Neural progenitor cell (in vitro differentiated cells): Measurements from ENCODE around the gene RAI1. TPM values are rescaled to one million over a fixed set of nuclear protein-coding genes. Genes with fewer than 3 reads are reported as not detected.

Experiments
- DNase-seq: peaks from one replicate; pipeline ENCODE4 v3.0.0-alpha.2; 2016; ENCODE audit warnings: low spot score
- H2AFZ ChIP-seq: fragments of 200-600 bp; sonication (generic); replicated peaks from 2 replicates; pipeline ENCODE4 v1.6.1; 2016; ENCODE audit warnings: antibody characterized with exemption
- H3F3A ChIP-seq: fragments of 200-600 bp; sonication (generic); 2 replicates; pipeline ENCODE4 v1.6.1; 2016; ENCODE audit warnings: antibody characterized with exemption, low read depth
- H3K27ac ChIP-seq: fragments of 200-600 bp; sonication (generic); 2 replicates; pipeline ENCODE4 v1.5.1; 2016; ENCODE audit warnings: mild to moderate bottlenecking
- H3K27me3 ChIP-seq: fragments of 200-600 bp; sonication (generic); 2 replicates; pipeline ENCODE4 v1.6.1; 2016; ENCODE audit warnings: mild to moderate bottlenecking, moderate library complexity
- H3K36me3 ChIP-seq: fragments of 200-600 bp; sonication (generic); 2 replicates; pipeline ENCODE4 v1.5.1; 2016
- H3K4me1 ChIP-seq: fragments of 200-600 bp; sonication (generic); 2 replicates; pipeline ENCODE4 v1.6.1; 2016; ENCODE audit warnings: mixed run types
- H3K4me2 ChIP-seq: fragments of 200-600 bp; sonication (generic); 2 replicates; pipeline ENCODE4 v1.6.1; 2016
- H3K4me3 ChIP-seq: fragments of 200-600 bp; sonication (generic); 2 replicates; pipeline ENCODE4 v1.5.1; 2016
- H3K79me2 ChIP-seq: fragments of 200-600 bp; sonication (generic); 2 replicates; pipeline ENCODE4 v1.6.1; 2016; ENCODE audit warnings: low read depth
- H3K9ac ChIP-seq: fragments of 200-600 bp; sonication (generic); 2 replicates; pipeline ENCODE4 v1.6.1; 2016
- H3K9me3 ChIP-seq: fragments of 200-600 bp; sonication (generic); 2 replicates; pipeline ENCODE4 v1.5.1; 2016; ENCODE audit warnings: low read depth
- H4K20me1 ChIP-seq: fragments of 200-600 bp; sonication (generic); 2 replicates; pipeline ENCODE4 v1.6.1; 2016; ENCODE audit warnings: low read depth
- H3K27ac Mint-ChIP-seq: 3 replicates; pipeline ENCODE4 v1.8.0; 2021; ENCODE audit warnings: mixed read lengths
- H3K27me3 Mint-ChIP-seq: 2 replicates; pipeline ENCODE4 v1.8.0; 2022; ENCODE audit warnings: low read depth, mild to moderate bottlenecking, inconsistent platforms, moderate library complexity, mixed read lengths; ENCODE audit not compliant: insufficient read depth
- H3K36me3 Mint-ChIP-seq: 3 replicates; pipeline ENCODE4 v1.8.0; 2021; ENCODE audit warnings: mixed read lengths
- H3K4me1 Mint-ChIP-seq: 3 replicates; pipeline ENCODE4 v1.8.0; 2021; ENCODE audit warnings: mixed read lengths
- H3K4me3 Mint-ChIP-seq: 3 replicates; pipeline ENCODE4 v1.8.0; 2021; ENCODE audit warnings: mild to moderate bottlenecking, moderate library complexity, mixed read lengths
- H3K9me3 Mint-ChIP-seq: 3 replicates; pipeline ENCODE4 v1.8.0; 2020; ENCODE audit warnings: mixed read lengths
- EZH2 ChIP-seq: fragments of 200-600 bp; sonication (generic); IDR thresholded peaks from 2 replicates; pipeline ENCODE4 v1.6.1; 2017; ENCODE audit warnings: antibody characterized with exemption, mild to moderate bottlenecking, moderate library complexity
- EZH2phosphoT487 ChIP-seq: fragments of 200-600 bp; sonication (generic); IDR thresholded peaks from 2 replicates; pipeline ENCODE4 v1.6.1; 2017; ENCODE audit warnings: antibody characterized with exemption
- total RNA-seq: library from RNA; depleted of rRNA; stranded (reverse); fragments of >200 nt; gene quantifications from 2 replicates; pipeline ENCODE4 v1.2.3, GENCODE V29; 2015; ENCODE audit warnings: low replicate concordance
- TF ChIP-seq, protein P1 (sequence below): fragments of 200-600 bp; sonication (generic); IDR thresholded peaks from 2 replicates; pipeline ENCODE4 v1.5.1; 2017; ENCODE audit warnings: antibody characterized with exemption, mild to moderate bottlenecking

The RAI1 gene
- total RNA-seq, 1 donor from 2014 or later: 27.4 TPM

DNA sequence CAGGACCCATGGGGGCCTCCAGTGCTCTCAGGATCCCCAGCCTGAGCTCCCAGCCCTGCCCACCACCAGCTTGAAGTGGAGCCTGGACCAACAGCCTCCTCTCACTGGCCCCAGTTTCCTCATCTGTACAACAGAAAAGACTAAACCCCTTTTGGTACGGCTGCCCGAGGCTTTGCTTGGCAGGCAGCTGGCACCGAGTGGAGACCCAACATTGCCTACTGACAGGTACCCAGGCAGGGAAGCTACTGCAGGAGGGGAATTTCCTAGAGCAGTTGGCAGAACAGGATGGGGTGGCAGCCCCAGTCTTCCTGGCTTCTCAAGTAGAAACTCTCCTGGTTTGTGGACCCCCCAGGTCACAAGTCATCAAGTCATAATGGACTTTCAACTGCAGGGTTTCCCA is 141.4 kb downstream of the RAI1 start:
- peaks cover 25% of the 10 kb centered on the region for H3F3A ChIP-seq
- H3K36me3 ChIP-seq: no peaks in the 10 kb centered on the region
- peak overlapping the region; percentile 59 for H3K4me3 ChIP-seq
- no peaks in the 10 kb centered on the region for H3K9me3 Mint-ChIP-seq
- H3K36me3 Mint-ChIP-seq: peaks cover 10% of the 10 kb centered on the region
- H3K27me3 Mint-ChIP-seq: peaks cover 3% of the 10 kb centered on the region
- TF ChIP-seq, protein P1, sequence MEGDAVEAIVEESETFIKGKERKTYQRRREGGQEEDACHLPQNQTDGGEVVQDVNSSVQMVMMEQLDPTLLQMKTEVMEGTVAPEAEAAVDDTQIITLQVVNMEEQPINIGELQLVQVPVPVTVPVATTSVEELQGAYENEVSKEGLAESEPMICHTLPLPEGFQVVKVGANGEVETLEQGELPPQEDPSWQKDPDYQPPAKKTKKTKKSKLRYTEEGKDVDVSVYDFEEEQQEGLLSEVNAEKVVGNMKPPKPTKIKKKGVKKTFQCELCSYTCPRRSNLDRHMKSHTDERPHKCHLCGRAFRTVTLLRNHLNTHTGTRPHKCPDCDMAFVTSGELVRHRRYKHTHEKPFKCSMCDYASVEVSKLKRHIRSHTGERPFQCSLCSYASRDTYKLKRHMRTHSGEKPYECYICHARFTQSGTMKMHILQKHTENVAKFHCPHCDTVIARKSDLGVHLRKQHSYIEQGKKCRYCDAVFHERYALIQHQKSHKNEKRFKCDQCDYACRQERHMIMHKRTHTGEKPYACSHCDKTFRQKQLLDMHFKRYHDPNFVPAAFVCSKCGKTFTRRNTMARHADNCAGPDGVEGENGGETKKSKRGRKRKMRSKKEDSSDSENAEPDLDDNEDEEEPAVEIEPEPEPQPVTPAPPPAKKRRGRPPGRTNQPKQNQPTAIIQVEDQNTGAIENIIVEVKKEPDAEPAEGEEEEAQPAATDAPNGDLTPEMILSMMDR: no peak
- no peak for TF ChIP-seq EZH2phosphoT487
- TF ChIP-seq EZH2: no peak
- H3K27ac ChIP-seq: no peak overlapping the region
- H3K27ac Mint-ChIP-seq: no peak overlapping the region
- H3K4me3 Mint-ChIP-seq: peak overlapping the region; percentile 79
- no peak for DNase-seq
- H4K20me1 ChIP-seq: peaks cover 85% of the 10 kb centered on the region
- H3K27me3 ChIP-seq: no peaks in the 10 kb centered on the region
- H3K4me1 Mint-ChIP-seq: peaks cover 71% of the 10 kb centered on the region
- peaks cover 41% of the 10 kb centered on the region for H3K4me1 ChIP-seq
- H3K9ac ChIP-seq: no peak overlapping the region
- H3K4me2 ChIP-seq: peak overlapping the region; percentile 92
- no peaks in the 10 kb centered on the region for H3K9me3 ChIP-seq
- H3K79me2 ChIP-seq: peaks cover 65% of the 10 kb centered on the region
- no peak overlapping the region for H2AFZ ChIP-seq

DNA sequence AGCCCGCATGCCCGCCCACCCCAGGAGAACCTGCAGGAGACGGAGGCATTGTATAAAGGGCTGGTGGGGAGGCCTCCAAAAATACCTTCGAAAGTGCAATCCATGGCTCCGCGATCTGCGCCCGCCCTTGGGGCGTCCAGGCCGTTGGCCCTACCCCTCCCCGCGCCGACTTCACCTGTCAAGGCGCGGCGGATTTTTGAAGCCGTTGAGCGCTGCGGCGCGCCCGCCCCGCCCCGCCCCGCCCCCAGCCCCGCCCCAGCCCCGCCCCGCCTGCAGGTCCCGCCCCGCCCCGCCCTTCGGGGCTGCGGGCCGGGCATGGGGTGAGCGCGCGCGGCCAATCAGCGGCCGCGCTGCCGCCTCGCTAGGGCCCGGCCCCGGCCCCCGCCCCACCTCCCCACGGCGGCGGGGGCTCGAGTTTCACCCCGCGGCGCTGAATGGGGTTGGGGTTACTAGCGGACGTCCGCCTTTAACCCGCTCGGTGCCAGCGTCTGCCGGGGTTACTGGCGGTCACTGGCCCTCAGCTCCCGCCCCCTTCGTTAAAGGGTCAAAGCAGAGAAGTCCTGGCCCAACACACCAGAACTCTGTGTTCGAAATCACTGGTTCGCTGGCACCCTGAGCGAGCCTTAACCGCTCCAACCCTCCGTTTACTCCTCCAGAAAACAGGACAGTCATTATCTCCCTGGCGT is 142.3 kb downstream of the RAI1 start:
- peaks cover 3% of the 10 kb centered on the region for H3K27me3 Mint-ChIP-seq
- H3K36me3 Mint-ChIP-seq: peaks cover 7% of the 10 kb centered on the region
- Histone ChIP-seq H3K4me2 (peak overlapping the region; percentile 92), H3K79me2 (peaks cover 74% of the 10 kb centered on the region), H3K4me1 (peaks cover 41% of the 10 kb centered on the region), H3K9me3 (no peaks in the 10 kb centered on the region), H4K20me1 (peaks cover 87% of the 10 kb centered on the region), H3K36me3 (no peaks in the 10 kb centered on the region), H2AFZ (no peak overlapping the region), H3K27me3 (no peaks in the 10 kb centered on the region), H3K9ac (no peak overlapping the region), H3K4me3 (peak overlapping the region; percentile 59), H3K27ac (peak overlapping the region; percentile 89), H3F3A (peaks cover 25% of the 10 kb centered on the region)
- H3K27ac Mint-ChIP-seq: peak overlapping the region; percentile 59
- H3K9me3 Mint-ChIP-seq: no peaks in the 10 kb centered on the region
- peak; percentile 99 for DNase-seq
- TF ChIP-seq EZH2 (no peak), EZH2phosphoT487 (no peak)
- TF ChIP-seq, protein P1: no peak
- peaks cover 75% of the 10 kb centered on the region for H3K4me1 Mint-ChIP-seq
- H3K4me3 Mint-ChIP-seq: peak overlapping the region; percentile 80

DNA sequence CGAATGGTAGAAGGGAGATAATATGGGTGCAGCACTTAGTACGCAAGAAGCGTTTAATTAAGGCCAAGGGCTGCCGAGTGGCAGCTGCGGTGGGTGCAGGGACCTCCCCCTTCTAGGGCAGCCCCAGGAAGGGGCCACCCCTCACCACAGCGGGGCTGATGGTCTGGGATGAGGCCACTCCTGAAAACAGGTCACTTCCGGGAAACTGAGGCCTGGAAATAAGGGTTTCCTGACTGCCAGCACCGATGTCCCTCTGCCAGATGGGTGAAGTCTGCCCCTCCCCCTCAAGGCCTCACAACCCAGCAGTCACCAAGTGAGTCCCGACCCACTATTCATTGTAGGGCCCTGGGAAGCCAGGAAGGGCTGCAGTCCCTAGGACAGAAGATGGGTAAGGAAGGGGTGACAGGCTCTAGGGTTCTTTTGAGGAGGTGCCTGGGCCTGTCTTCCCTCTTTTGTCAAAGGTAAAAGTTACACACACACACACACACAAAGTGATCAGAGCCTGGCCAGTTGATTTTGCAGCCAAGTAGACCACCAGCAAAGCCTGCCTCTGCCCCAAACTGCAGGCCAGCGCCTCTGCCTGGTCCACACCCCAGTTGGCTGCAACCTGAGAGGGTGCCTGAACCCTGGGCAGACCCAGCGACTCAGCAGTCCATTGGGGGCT is 143.0 kb downstream of the RAI1 start:
- Histone ChIP-seq H3K9me3 (no peaks in the 10 kb centered on the region), H3K27me3 (no peaks in the 10 kb centered on the region), H3K4me2 (peak overlapping the region; percentile 71), H3K27ac (peak overlapping the region; percentile 89), H2AFZ (no peak overlapping the region), H4K20me1 (peaks cover 90% of the 10 kb centered on the region), H3K36me3 (no peaks in the 10 kb centered on the region), H3K4me3 (peak overlapping the region; percentile 25), H3K79me2 (peaks cover 80% of the 10 kb centered on the region), H3F3A (peaks cover 25% of the 10 kb centered on the region), H3K9ac (no peak overlapping the region), H3K4me1 (peaks cover 41% of the 10 kb centered on the region)
- Mint-ChIP-seq H3K36me3 (peaks cover 3% of the 10 kb centered on the region), H3K9me3 (no peaks in the 10 kb centered on the region), H3K4me1 (peaks cover 73% of the 10 kb centered on the region), H3K27ac (peak overlapping the region; percentile 94), H3K27me3 (peaks cover 3% of the 10 kb centered on the region), H3K4me3 (peak overlapping the region; percentile 80)
- TF ChIP-seq, protein P1: no peak
- TF ChIP-seq EZH2phosphoT487: no peak
- no peak for TF ChIP-seq EZH2
- DNase-seq: peak; percentile 37
